Astrocyte (in vitro differentiated cells and primary cell): Measurements from ENCODE around the gene LIN37. TPM values are rescaled to one million over a fixed set of nuclear protein-coding genes. Genes with fewer than 3 reads are reported as not detected.

Source experiments
- DNase-seq: peaks from one replicate; pipeline ENCODE4 v3.0.0-alpha.2; 2010; ENCODE audit warnings: low read depth
- FAIRE-seq: peaks from 2 replicates; lab custom pipeline; 2011; peaks lifted over from hg19 to GRCh38; lab: Jason Lieb, UNC
- H2AFZ ChIP-seq: 2 replicates; pipeline ENCODE4 v1.6.0; 2012; ENCODE audit warnings: low read depth, low read length, inconsistent platforms
- H3K27ac ChIP-seq: 2 replicates; pipeline ENCODE4 v1.5.1; 2011; ENCODE audit warnings: low read depth, low read length, inconsistent platforms
- H3K27me3 ChIP-seq: 2 replicates; pipeline ENCODE4 v1.6.0; 2011; ENCODE audit warnings: low read length, inconsistent platforms; ENCODE audit not compliant: insufficient read depth
- H3K36me3 ChIP-seq: 2 replicates; pipeline ENCODE4 v1.5.1; 2011; ENCODE audit warnings: low read length, inconsistent platforms; ENCODE audit not compliant: insufficient read depth
- H3K4me1 ChIP-seq: 2 replicates; pipeline ENCODE4 v1.5.1; 2011; ENCODE audit warnings: low read length, inconsistent platforms; ENCODE audit not compliant: insufficient read depth
- H3K4me2 ChIP-seq: 2 replicates; pipeline ENCODE4 v1.6.0; 2012; ENCODE audit warnings: low read length, inconsistent platforms
- H3K4me3 ChIP-seq: 2 replicates; pipeline ENCODE4 v1.5.1; 2011; ENCODE audit warnings: low read depth, mild to moderate bottlenecking, low read length, inconsistent platforms; ENCODE audit not compliant: insufficient read depth
- H3K79me2 ChIP-seq: 2 replicates; pipeline ENCODE4 v1.6.0; 2012; ENCODE audit warnings: mild to moderate bottlenecking, low read length, inconsistent platforms; ENCODE audit not compliant: insufficient read depth
- H3K9ac ChIP-seq: 2 replicates; pipeline ENCODE4 v1.6.0; 2012; ENCODE audit warnings: mild to moderate bottlenecking, low read length, inconsistent platforms
- H3K9me3 ChIP-seq: 2 replicates; pipeline ENCODE4 v1.5.1; 2012; ENCODE audit warnings: low read depth, mild to moderate bottlenecking, low read length, inconsistent platforms; ENCODE audit not compliant: insufficient read depth
- H4K20me1 ChIP-seq: 2 replicates; pipeline ENCODE4 v1.6.0; 2012; ENCODE audit warnings: low read length, inconsistent platforms; ENCODE audit not compliant: insufficient read depth
- H3K27ac Mint-ChIP-seq: one replicate; pipeline ENCODE4 v1.8.0; 2021; ENCODE audit warnings: mild to moderate bottlenecking, mixed read lengths; ENCODE audit not compliant: unreplicated experiment
- H3K27me3 Mint-ChIP-seq: one replicate; pipeline ENCODE4 v1.8.0; 2021; ENCODE audit warnings: low read depth, mixed read lengths; ENCODE audit not compliant: unreplicated experiment
- H3K36me3 Mint-ChIP-seq: one replicate; pipeline ENCODE4 v1.8.0; 2021; ENCODE audit warnings: low read depth, mixed read lengths; ENCODE audit not compliant: unreplicated experiment
- H3K4me1 Mint-ChIP-seq: one replicate; pipeline ENCODE4 v1.8.0; 2021; ENCODE audit warnings: low read depth, mixed read lengths; ENCODE audit not compliant: unreplicated experiment
- H3K4me3 Mint-ChIP-seq: one replicate; pipeline ENCODE4 v1.8.0; 2021; ENCODE audit warnings: mild to moderate bottlenecking, moderate library complexity, mixed read lengths; ENCODE audit not compliant: unreplicated experiment
- H3K9me3 Mint-ChIP-seq: one replicate; pipeline ENCODE4 v1.8.0; 2021; ENCODE audit warnings: mild to moderate bottlenecking, mixed read lengths; ENCODE audit not compliant: unreplicated experiment
- CTCF ChIP-seq: IDR thresholded peaks from 2 replicates; pipeline ENCODE4 v1.5.1; 2011; ENCODE audit warnings: low read depth, mild to moderate bottlenecking, inconsistent platforms, low read length, moderate library complexity; ENCODE audit not compliant: insufficient read depth
- EZH2 ChIP-seq: IDR thresholded peaks from 2 replicates; pipeline ENCODE4 v1.6.1; 2012; ENCODE audit warnings: mild to moderate bottlenecking, low read length, inconsistent platforms; ENCODE audit not compliant: insufficient read depth
- total RNA-seq: library from RNA; stranded (reverse); gene quantifications from 2 replicates; pipeline ENCODE4 v1.2.1, GENCODE V29; 2021

Gene LIN37
- total RNA-seq, 1 donor from 2014 or later = 15.6 TPM

DNA sequence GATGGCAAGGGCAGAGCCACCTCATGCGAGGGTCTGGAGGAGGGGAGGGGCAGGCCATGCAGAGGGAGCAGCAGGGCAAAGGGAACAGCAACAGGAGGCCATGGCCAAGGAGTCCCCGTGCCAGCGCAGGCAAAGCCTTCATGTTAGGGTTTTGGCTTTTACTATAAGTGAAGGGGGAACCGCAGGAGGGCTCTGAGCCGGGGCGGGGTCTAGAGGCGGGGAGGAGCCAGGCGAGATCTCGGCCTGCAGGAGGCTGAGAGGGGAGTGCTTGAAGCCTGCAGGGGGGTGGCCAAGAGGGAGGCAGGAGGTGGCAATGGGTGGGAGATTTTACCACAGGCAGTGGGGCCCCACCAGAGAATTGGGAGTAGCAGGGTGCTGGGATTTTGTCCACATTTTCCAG, 33.3 kb downstream of the LIN37 start:
- H3K27me3 ChIP-seq = no peaks in the 10 kb centered on the region
- no peak overlapping the region for H3K9ac ChIP-seq
- H4K20me1 ChIP-seq = peaks cover 7% of the 10 kb centered on the region
- peaks cover 10% of the 10 kb centered on the region for H3K4me1 Mint-ChIP-seq
- H3K4me1 ChIP-seq = peaks cover 5% of the 10 kb centered on the region
- no peaks in the 10 kb centered on the region for H3K9me3 ChIP-seq
- H3K79me2 ChIP-seq = no peaks in the 10 kb centered on the region
- H3K36me3 ChIP-seq = no peaks in the 10 kb centered on the region
- peaks cover 39% of the 10 kb centered on the region for H3K27me3 Mint-ChIP-seq
- H3K9me3 Mint-ChIP-seq = peaks cover 3% of the 10 kb centered on the region
- H3K4me3 Mint-ChIP-seq = no peak overlapping the region
- H3K27ac ChIP-seq = no peak overlapping the region
- FAIRE-seq (no peak), DNase-seq (no peak)
- TF ChIP-seq EZH2 (no peak), CTCF (no peak)
- H3K36me3 Mint-ChIP-seq = peaks cover 11% of the 10 kb centered on the region
- H3K4me2 ChIP-seq = no peak overlapping the region
- no peak overlapping the region for H3K4me3 ChIP-seq
- no peak overlapping the region for H3K27ac Mint-ChIP-seq
- H2AFZ ChIP-seq = no peak overlapping the region

- FAIRE-seq = no peak
- no peaks in the 10 kb centered on the region for H3K27me3 ChIP-seq
- TF ChIP-seq CTCF = no peak
- TF ChIP-seq EZH2 = no peak
Observed at GRCh38 chr19:35782589-35782988, 34.2 kb downstream of the LIN37 start.

GRCh38 chr19:35783469-35784434, 35.4 kb downstream of the LIN37 start:
- Histone ChIP-seq H3K27ac (no peak overlapping the region), H3K79me2 (no peaks in the 10 kb centered on the region), H3K9me3 (no peaks in the 10 kb centered on the region), H3K4me2 (no peak overlapping the region), H4K20me1 (no peaks in the 10 kb centered on the region), H3K36me3 (no peaks in the 10 kb centered on the region), H3K9ac (no peak overlapping the region), H2AFZ (no peak overlapping the region), H3K4me1 (no peaks in the 10 kb centered on the region), H3K27me3 (no peaks in the 10 kb centered on the region), H3K4me3 (no peak overlapping the region)
- peaks cover 37% of the 10 kb centered on the region for H3K27me3 Mint-ChIP-seq
- no peaks in the 10 kb centered on the region for H3K9me3 Mint-ChIP-seq
- peaks cover 4% of the 10 kb centered on the region for H3K4me1 Mint-ChIP-seq
- no peak for TF ChIP-seq CTCF
- no peak for TF ChIP-seq EZH2
- FAIRE-seq (no peak), DNase-seq (no peak)
- H3K4me3 Mint-ChIP-seq = no peak overlapping the region
- H3K27ac Mint-ChIP-seq = no peak overlapping the region
- H3K36me3 Mint-ChIP-seq = peaks cover 11% of the 10 kb centered on the region

More at GRCh38 chr19:35782589-35782988, 34.2 kb downstream of the LIN37 start:
- H3K9me3 Mint-ChIP-seq = no peaks in the 10 kb centered on the region
- DNase-seq = no peak
- Histone ChIP-seq H3K4me2 (no peak overlapping the region), H3K4me1 (no peaks in the 10 kb centered on the region), H3K9ac (no peak overlapping the region), H3K36me3 (no peaks in the 10 kb centered on the region), H3K4me3 (no peak overlapping the region), H4K20me1 (no peaks in the 10 kb centered on the region), H3K27ac (no peak overlapping the region), H3K9me3 (no peaks in the 10 kb centered on the region), H3K79me2 (no peaks in the 10 kb centered on the region), H2AFZ (no peak overlapping the region)
- peaks cover 35% of the 10 kb centered on the region for H3K27me3 Mint-ChIP-seq
- peaks cover 11% of the 10 kb centered on the region for H3K36me3 Mint-ChIP-seq
- no peak overlapping the region for H3K27ac Mint-ChIP-seq
- H3K4me3 Mint-ChIP-seq = no peak overlapping the region
- H3K4me1 Mint-ChIP-seq = peaks cover 4% of the 10 kb centered on the region
